Amygdala (tissue), 56 donors: ENCODE results near the gene L3MBTL4.

Experiments used
- DNase-seq, 56 donors: peaks; one replicate each; lab custom pipeline; 2025; lab: John Stamatoyannopoulos, UW

Gene L3MBTL4

DNA sequence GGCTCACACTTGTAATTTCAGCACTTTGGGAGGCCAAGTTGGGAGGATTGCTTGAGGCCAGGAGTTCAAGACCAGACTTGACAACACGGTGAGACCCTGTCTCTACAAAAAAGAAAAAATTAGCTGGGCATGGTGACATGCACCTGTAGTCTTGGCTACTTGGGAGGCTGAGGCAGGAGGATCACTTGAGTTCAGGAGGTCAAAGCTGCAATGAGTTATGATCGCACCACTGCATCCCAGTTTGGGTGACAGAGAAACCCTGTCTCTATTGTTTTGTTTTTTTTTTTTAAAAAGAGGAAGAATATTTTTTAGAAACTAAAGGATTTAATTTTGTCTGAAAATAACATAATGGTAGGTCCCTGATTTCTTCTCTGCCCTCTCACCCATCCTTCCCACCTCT lies 440.0 kb downstream of the L3MBTL4 start:
- DNase-seq = no peak

GRCh38 chr18:5973099-5973498 lies 441.6 kb downstream of the L3MBTL4 start:
- DNase-seq = no peak

GRCh38 chr18:5972298-5972697 lies 442.4 kb downstream of the L3MBTL4 start:
- no peak for DNase-seq

DNA sequence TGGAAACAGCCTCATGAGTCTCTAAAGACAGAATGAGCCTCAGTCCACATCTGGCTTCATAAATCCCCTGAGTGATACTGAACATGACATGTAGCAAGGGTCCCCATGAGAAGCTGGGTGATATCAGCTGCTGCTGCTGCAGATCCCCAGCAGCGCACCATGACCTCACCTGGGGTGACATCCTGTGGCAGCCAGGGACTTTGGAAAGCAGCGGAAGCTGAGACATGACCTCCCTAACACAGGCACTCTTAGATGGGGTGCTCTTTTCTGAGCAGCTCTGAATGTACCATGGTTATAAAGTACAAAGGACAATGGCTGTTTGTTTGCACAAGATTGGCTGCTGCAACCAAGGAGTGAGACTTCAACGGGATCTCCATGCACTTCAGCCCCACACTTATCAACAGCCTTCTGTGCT lies 444.7 kb downstream of the L3MBTL4 start:
- peak in 18 of 56 donors; percentile 11 to 66 (median 34) for DNase-seq

DNA sequence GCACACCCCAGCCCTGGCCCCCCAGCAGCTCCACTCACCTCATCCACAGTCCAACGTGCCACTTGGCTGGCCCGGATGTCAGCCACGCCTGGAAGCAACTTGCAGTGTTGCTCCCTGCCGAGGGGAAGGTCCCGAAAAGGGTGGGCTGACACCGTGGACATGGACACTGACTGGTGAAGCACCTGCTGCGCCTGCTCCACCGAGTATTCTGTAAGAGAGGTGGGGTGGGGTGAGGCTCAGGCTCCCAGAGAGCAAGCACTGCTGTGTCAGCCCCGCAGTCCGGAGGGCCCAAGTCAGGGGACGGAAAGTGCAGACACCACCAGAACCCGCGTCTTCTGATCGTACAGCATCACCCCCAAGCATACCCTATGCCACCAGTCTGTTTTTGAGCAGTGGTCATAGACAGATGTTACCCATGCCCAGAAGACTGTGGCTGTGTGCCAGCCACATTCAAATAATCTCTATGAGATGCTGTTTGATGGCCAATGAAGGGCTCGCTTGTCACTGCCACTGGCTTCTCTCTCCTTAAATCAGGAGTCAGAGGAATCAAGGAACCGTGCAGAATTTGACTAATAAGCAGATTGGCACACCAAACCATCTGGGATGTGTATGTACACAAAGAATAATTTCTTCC lies 445.2 kb downstream of the L3MBTL4 start:
- DNase-seq = peak in 4 of 56 donors; percentile 10 to 38 (median 26)

DNA sequence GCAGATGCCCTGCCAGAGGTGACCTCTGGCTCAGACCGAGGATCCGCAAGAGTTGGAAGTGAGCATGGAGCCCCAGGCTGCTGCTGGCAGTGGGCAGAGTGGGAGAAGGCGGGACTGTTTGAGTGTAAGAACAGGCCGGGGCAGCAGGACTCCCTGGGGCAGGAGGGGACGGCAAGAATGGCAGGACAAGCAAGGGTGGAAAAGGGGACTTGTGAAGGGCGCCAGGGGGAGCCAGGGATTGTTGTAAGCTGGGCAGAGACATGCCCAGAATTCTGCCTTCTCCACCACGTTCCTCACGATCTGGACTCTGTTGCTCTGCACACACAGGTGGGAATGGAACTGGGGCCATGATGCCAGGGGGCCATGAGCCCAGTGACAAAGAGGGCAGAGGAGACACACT lies 447.0 kb downstream of the L3MBTL4 start:
- no peak for DNase-seq

- DNase-seq = no peak
Measured at GRCh38 chr18:5967007-5967406, 447.7 kb downstream of the L3MBTL4 start.

GRCh38 chr18:5966514-5966913 lies 448.2 kb downstream of the L3MBTL4 start:
- no peak for DNase-seq

- no peak for DNase-seq
Measured at GRCh38 chr18:5964996-5965395, 449.7 kb downstream of the L3MBTL4 start.

GRCh38 chr18:5964596-5964995 lies 450.1 kb downstream of the L3MBTL4 start:
- no peak for DNase-seq

- DNase-seq = no peak
Measured at GRCh38 chr18:5964108-5964507, 450.6 kb downstream of the L3MBTL4 start.

GRCh38 chr18:5963267-5963666 lies 451.4 kb downstream of the L3MBTL4 start:
- no peak for DNase-seq

GRCh38 chr18:5962362-5962761 lies 452.3 kb downstream of the L3MBTL4 start:
- DNase-seq = no peak

GRCh38 chr18:5961828-5962150 lies 452.9 kb downstream of the L3MBTL4 start:
- no peak for DNase-seq

DNA sequence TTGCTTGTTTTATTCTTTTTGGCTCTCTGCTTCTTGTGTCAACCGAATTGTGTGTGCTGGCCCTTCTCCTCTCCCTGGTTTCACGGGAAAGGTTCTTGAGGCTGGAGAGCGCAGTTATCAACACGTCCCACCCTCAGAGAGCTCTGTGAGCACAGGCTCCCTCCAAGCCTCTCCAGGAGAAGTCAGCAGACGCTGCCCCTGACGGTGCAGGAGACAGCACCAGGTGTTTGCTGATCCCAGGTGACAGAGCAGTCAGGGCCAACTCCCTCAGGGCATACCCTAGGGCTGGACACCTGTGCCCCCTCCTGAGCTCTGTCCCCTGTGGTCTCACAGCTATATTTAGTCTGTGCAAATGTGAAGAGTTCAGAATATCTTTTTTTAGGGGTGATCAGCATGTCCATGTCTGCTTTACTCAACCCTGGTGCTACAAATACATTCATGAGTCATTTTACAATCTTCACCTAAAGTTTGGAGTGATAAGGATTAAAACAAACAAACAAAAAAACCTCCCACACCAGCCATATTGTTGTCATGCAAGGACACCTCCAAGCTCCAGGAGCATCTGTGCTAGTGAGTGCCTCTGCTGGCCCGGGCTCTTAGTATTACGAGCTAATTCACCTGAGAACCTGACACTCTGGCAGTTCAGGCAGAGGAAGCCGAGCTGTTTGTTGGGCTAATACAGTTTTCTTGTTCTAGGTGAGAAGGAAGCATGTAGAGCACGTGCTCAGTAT lies 453.4 kb downstream of the L3MBTL4 start:
- no peak for DNase-seq

DNA sequence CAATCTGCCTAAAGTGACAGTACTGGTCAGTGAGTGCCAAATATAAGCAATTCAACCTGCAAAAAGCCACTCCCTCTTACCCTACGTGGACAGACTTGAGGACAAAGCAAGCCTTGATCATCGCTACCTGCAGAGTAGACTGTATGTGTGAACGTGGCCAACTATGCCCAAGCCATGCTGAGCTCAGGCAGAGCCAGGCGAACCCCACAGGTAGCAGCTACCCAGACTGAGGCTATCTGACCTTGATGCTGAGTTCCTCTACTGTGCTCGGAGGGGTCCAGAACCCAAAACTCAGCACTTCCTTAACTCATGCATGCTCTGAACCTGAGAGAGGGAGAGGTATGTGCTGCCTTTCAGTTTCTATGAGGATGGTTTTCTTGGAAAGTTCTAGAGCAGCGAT lies 455.9 kb downstream of the L3MBTL4 start:
- no peak for DNase-seq

DNA sequence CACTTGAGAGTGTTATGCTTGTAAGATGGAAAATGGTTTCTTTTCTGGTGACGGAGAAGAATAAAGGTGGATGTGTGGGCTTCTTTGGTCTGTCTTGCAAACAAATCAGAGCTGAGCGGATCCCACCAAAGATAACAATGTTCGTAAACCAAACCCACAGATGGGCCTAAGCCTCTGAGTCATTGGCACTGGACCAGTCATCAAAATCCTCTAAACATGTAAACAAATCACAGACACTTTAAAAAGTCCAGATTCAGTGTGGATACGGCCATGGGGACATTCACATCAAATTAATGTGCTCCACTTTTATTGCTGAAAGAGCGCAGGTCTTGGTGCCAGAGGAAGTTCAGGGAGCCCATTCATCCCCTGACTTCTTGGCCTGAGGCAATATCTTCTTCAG lies 458.9 kb downstream of the L3MBTL4 start:
- no peak for DNase-seq

DNA sequence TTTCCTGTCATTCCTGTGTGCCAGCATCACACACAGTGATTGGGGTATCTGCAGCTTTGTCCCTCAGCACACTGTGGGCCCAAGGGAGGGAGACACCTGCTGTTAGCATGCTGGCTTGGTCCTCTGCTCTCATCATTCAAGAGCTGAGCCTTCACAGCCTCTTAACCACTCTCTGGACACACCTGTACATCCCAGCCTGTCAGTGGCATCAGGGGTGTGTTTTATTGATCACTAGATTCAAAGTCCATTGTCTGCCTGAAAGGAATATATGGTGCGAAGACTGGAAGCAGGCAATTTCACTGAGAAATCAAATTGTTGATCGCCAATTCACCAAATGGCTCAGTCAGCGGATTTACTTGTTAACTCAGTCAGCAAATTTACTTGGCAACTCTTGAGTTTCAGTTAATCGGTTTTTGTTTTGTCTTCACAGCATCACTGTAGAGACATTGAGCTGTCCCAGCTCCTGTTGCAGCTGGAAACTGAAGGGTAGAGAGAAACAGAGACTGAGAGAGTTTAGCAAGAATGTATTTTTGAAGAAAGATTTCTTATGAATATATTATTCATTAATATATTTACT lies 463.1 kb downstream of the L3MBTL4 start:
- DNase-seq = no peak

DNA sequence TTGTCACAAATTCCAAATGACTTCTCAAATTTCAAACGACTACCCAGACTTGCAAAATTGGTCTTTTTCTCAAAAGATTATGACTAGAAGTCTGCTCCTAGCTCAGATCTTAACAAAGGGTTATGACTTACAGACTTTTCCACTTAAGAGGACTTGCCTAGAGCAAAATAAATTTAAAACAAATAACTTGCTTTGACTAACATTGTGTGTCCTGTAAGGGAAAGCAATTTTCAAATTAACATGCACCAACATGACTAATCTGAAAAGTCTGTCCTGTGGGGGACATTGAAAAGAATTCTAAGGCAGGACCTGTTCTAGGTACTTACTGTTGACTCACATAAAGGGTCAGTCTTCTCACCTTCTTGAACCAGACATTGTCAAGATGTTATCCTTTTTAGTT lies 465.9 kb downstream of the L3MBTL4 start:
- DNase-seq = no peak

- no peak for DNase-seq
Measured at GRCh38 chr18:5948237-5948636, 466.5 kb downstream of the L3MBTL4 start.

DNA sequence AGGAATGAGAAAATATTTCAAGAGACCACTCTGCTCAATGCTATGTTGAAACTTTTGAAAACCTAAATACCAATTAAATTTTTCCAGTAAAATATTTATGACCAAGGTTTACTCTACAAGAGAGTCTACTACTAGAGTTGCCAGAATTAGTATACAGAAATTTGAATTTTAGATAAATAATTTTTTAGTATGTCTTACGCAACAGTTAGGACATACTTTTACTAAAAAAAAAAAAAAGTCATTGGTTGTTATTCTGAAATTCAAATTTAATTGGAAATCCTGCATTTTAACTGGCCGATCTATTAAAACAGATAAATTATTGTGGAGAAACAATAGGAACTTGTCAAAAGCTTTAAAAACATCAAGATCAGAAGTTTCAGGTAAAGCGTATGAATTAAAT lies 470.3 kb downstream of the L3MBTL4 start:
- no peak for DNase-seq

GRCh38 chr18:5943514-5943913 lies 471.2 kb downstream of the L3MBTL4 start:
- peak in 10 of 56 donors; percentile 9 to 40 (median 18) for DNase-seq
